OCI-LY7 (cell line): ENCODE data around the gene CTTNBP2. TPM values are rescaled to one million over a fixed set of nuclear protein-coding genes. Genes with fewer than 3 reads are reported as not detected.

Experiments used
- BruUV-seq: library from RNA; stranded (reverse); fragments of 400-500 nt; replicated peaks from 2 replicates; lab custom pipeline; 2021; lab: Mats Ljungman, UMichigan
- CTCF ChIA-PET: fragments of 300-600 bp; sonication (Branson Sonifier 250); formaldehyde crosslinking; loops from one replicate; lab custom pipeline; 2022; ENCODE audit warnings: antibody characterized with exemption; ENCODE audit not compliant: unreplicated experiment; lab: Charles Lee
- POLR2A ChIA-PET: fragments of 300-600 bp; sonication (Branson Sonifier 250); formaldehyde crosslinking; loops from one replicate; lab custom pipeline; 2022; ENCODE audit warnings: antibody characterized with exemption; lab: Charles Lee
- DNase-seq: peaks from one replicate; pipeline ENCODE4 v3.0.0-alpha.2; 2015; ENCODE audit warnings: low spot score
- H2AFZ ChIP-seq: fragments of 200-600 bp; sonication (generic), shearing (Covaris generic); 2 replicates; pipeline ENCODE4 v1.6.1; 2014; ENCODE audit warnings: mild to moderate bottlenecking, antibody characterized with exemption, low read length, moderate library complexity
- H3K27ac ChIP-seq: fragments of 200-600 bp; sonication (generic); 2 replicates; pipeline ENCODE4 v1.5.1; 2014; ENCODE audit warnings: mixed run types, low read depth, mild to moderate bottlenecking, moderate library complexity, low read length, inconsistent platforms; ENCODE audit not compliant: poor library complexity, severe bottlenecking
- H3K36me3 ChIP-seq: fragments of 200-600 bp; sonication (generic); 2 replicates; pipeline ENCODE4 v1.6.1; 2014; ENCODE audit warnings: mild to moderate bottlenecking, antibody characterized with exemption, low read length, moderate library complexity, mixed read lengths; ENCODE audit not compliant: insufficient read depth
- H3K4me1 ChIP-seq: fragments of 200-600 bp; sonication (generic); 2 replicates; pipeline ENCODE4 v1.5.1; 2014; ENCODE audit warnings: mild to moderate bottlenecking, low read length; ENCODE audit not compliant: insufficient read depth, poor library complexity, severe bottlenecking
- H3K4me2 ChIP-seq: fragments of 200-600 bp; sonication (generic); 2 replicates; pipeline ENCODE4 v1.6.1; 2014; ENCODE audit warnings: mild to moderate bottlenecking, low read length
- H3K4me3 ChIP-seq: fragments of 200-600 bp; sonication (generic); 2 replicates; pipeline ENCODE4 v1.5.1; 2014; ENCODE audit warnings: mild to moderate bottlenecking, low read depth, low read length; ENCODE audit not compliant: poor library complexity, severe bottlenecking
- H3K79me2 ChIP-seq: fragments of 200-600 bp; sonication (generic); 2 replicates; pipeline ENCODE4 v1.6.1; 2016; ENCODE audit warnings: low read depth, mild to moderate bottlenecking, low read length, moderate library complexity, mixed read lengths; ENCODE audit not compliant: insufficient read depth
- H3K9me2 ChIP-seq: fragments of 200-600 bp; sonication (generic); 2 replicates; pipeline ENCODE4 v1.6.1; 2016; ENCODE audit warnings: mild to moderate bottlenecking, low read length, mixed read lengths; ENCODE audit not compliant: insufficient read depth
- H3K9me3 ChIP-seq: fragments of 200-600 bp; sonication (generic); 2 replicates; pipeline ENCODE4 v1.6.1; 2014; ENCODE audit warnings: mild to moderate bottlenecking, mixed run types, low read length, mixed read lengths
- H4K20me1 ChIP-seq: fragments of 200-600 bp; sonication (generic); 2 replicates; pipeline ENCODE4 v1.6.1; 2014; ENCODE audit warnings: mild to moderate bottlenecking, antibody characterized with exemption, low read length, moderate library complexity, mixed read lengths; ENCODE audit not compliant: insufficient read depth
- CTCF ChIP-seq: fragments of 200-600 bp; sonication (generic); conservative IDR thresholded peaks from 2 replicates; pipeline ENCODE4 v1.5.1; 2014; ENCODE audit warnings: mild to moderate bottlenecking, antibody characterized with exemption, low read length, moderate library complexity, mixed read lengths
- EZH2phosphoT487 ChIP-seq: fragments of 200-600 bp; sonication (generic); IDR thresholded peaks from 2 replicates; pipeline ENCODE4 v1.6.1; 2018; ENCODE audit warnings: low read depth, borderline replicate concordance, mild to moderate bottlenecking, mixed run types, antibody characterized with exemption, low read length, moderate library complexity, mixed read lengths
- intact Hi-C: fragments of 100-400 bp; cut with micrococcal nuclease; formaldehyde crosslinking; loops from one replicate; pipeline ENCODE4 v1.10.0; 2022; ENCODE audit not compliant: unreplicated experiment
- total RNA-seq, 2 experiments: library from RNA; depleted of rRNA in 1 of 2; stranded (reverse); fragments of >200 nt in 1 of 2; shearing (Covaris generic) in 1 of 2; gene quantifications; 2 replicates each; pipeline ENCODE4 v1.2.3, GENCODE V29; 2014 to 2022

Gene CTTNBP2
- total RNA-seq, 2 experiments from 2014 or later: not detected

GRCh38 chr7:117810642-117811512, 62.4 kb downstream of the CTTNBP2 start:
- BruUV-seq: no TSS peak
- Histone ChIP-seq H2AFZ (no peak overlapping the region), H3K27ac (no peak overlapping the region), H3K79me2 (no peaks in the 10 kb centered on the region), H3K4me2 (no peak overlapping the region), H3K9me2 (no peaks in the 10 kb centered on the region), H4K20me1 (no peaks in the 10 kb centered on the region), H3K4me1 (no peaks in the 10 kb centered on the region), H3K4me3 (no peak overlapping the region), H3K36me3 (no peaks in the 10 kb centered on the region), H3K9me3 (no peaks in the 10 kb centered on the region)
- ChIA-PET POLR2A (interaction anchor here (0.6 kb wide), 1 partner anchor 63 kb away, joined by 3 read pairs; no protein-coding TSS in a partner anchor), CTCF (no interaction called here)
- TF ChIP-seq CTCF: no peak
- TF ChIP-seq EZH2phosphoT487: no peak
- DNase-seq: no peak
- intact Hi-C loops: no loop called here

- ChIA-PET CTCF (no interaction called here), POLR2A (no interaction called here)
- no peak for TF ChIP-seq CTCF
- TF ChIP-seq EZH2phosphoT487: no peak
These were observed 63.3 kb downstream of the CTTNBP2 start for GRCh38 chr7:117809958-117810357.

More at GRCh38 chr7:117809958-117810357, 63.3 kb downstream of the CTTNBP2 start:
- Histone ChIP-seq H3K36me3 (no peaks in the 10 kb centered on the region), H2AFZ (no peak overlapping the region), H4K20me1 (no peaks in the 10 kb centered on the region), H3K4me2 (no peak overlapping the region), H3K4me3 (no peak overlapping the region), H3K4me1 (no peaks in the 10 kb centered on the region), H3K9me3 (no peaks in the 10 kb centered on the region), H3K79me2 (no peaks in the 10 kb centered on the region), H3K9me2 (no peaks in the 10 kb centered on the region), H3K27ac (no peak overlapping the region)
- intact Hi-C loops: no loop called here
- BruUV-seq: no TSS peak
- DNase-seq: no peak
